A549 (cell line): ENCODE results near the gene INPP4B. TPM values are rescaled to one million over a fixed set of nuclear protein-coding genes. Genes with fewer than 3 reads are reported as not detected.

Experiments used
- ATAC-seq, 2 experiments: fragments of 200-7000 bp in 1 of 2; fragments of >200 bp in 1 of 2; cut with Nextera tagmentation in 1 of 2; cut with Tn5 transposase in 1 of 2; 3 replicates each; pipeline versions ENCODE4 v1.8.0 to v1.9.1; 2018 to 2020; ENCODE audit warnings: mild to moderate bottlenecking in 1 of 2, moderate library complexity in 1 of 2
- CTCF ChIA-PET: fragments of 300-600 bp; sonication (Branson Sonifier 250); formaldehyde crosslinking; extraction: SDS; loops from one replicate; lab custom pipeline; 2021; ENCODE audit warnings: antibody characterized with exemption, inconsistent platforms; lab: Yijun Ruan, JAX
- POLR2A ChIA-PET: fragments of 350-600 bp; formaldehyde crosslinking; extraction: SDS; loops from one replicate; lab custom pipeline; 2021; ENCODE audit warnings: antibody characterized with exemption, inconsistent platforms; lab: Yijun Ruan, JAX
- DNase-seq, 2 experiments: peaks; one replicate each; pipeline versions ENCODE4 v3.0.0 to v3.0.0-alpha.2; 2011 to 2016; ENCODE audit warnings: low read depth in 1 of 2, low spot score in 1 of 2
- FAIRE-seq: peaks from 2 replicates; lab custom pipeline; 2011; peaks lifted over from hg19 to GRCh38; lab: Jason Lieb, UNC
- H3K27ac ChIP-seq, 2 experiments: fragments of >200 bp; sonication (Bioruptor Twin); formaldehyde crosslinking; 3 replicates each; pipeline ENCODE4 v1.5.1; 2016 to 2017
- H3K4me1 ChIP-seq: fragments of >200 bp; sonication (Bioruptor Twin); formaldehyde crosslinking; 3 replicates; pipeline ENCODE4 v1.6.1; 2016
- H3K4me2 ChIP-seq: fragments of >200 bp; sonication (Bioruptor Twin); formaldehyde crosslinking; 3 replicates; pipeline ENCODE4 v1.6.1; 2016
- H3K4me3 ChIP-seq: fragments of >200 bp; sonication (Bioruptor Twin); formaldehyde crosslinking; 3 replicates; pipeline ENCODE4 v1.5.1; 2016
- H3K9me3 ChIP-seq: fragments of >200 bp; sonication (Bioruptor Twin); formaldehyde crosslinking; 3 replicates; pipeline ENCODE4 v1.6.1; 2016
- BHLHE40 ChIP-seq: IDR thresholded peaks from 2 replicates; pipeline ENCODE4 v1.6.1; 2012; ENCODE audit warnings: low read depth, low read length, inconsistent platforms
- CHD4 ChIP-seq: fragments of 200-600 bp; sonication (generic); IDR thresholded peaks from 2 replicates; pipeline ENCODE4 v1.6.1; 2016; ENCODE audit warnings: antibody characterized with exemption, mild to moderate bottlenecking, borderline replicate concordance
- EHF ChIP-seq: fragments of 250-450 bp; sonication (Bioruptor Pico); IDR thresholded peaks from 2 replicates; pipeline ENCODE4 v1.5.0; 2020; ENCODE audit warnings: mild to moderate bottlenecking
- EHMT2 ChIP-seq: fragments of 200-600 bp; sonication (generic); IDR thresholded peaks from 2 replicates; pipeline ENCODE4 v1.6.1; 2016; ENCODE audit warnings: antibody characterized with exemption, low read depth, mild to moderate bottlenecking, moderate library complexity
- EP300 ChIP-seq, 2 experiments: fragments of >200 bp; sonication (Bioruptor Twin); formaldehyde crosslinking; IDR thresholded peaks; 2 replicates in 1 of 2; 3 replicates in 1 of 2; pipeline ENCODE4 v1.6.1; 2016 to 2017
- ESRRA ChIP-seq: fragments of 150-350 bp; IDR thresholded peaks from 2 replicates; pipeline ENCODE4 v1.6.1; 2014; ENCODE audit warnings: mild to moderate bottlenecking, low read length, borderline replicate concordance
- FOSB ChIP-seq: fragments of 250-450 bp; sonication (Bioruptor Pico); IDR thresholded peaks from 2 replicates; pipeline ENCODE4 v1.5.0; 2020; ENCODE audit warnings: mild to moderate bottlenecking, moderate library complexity
- GATA3 ChIP-seq: IDR thresholded peaks from 2 replicates; pipeline ENCODE4 v1.6.1; 2012; ENCODE audit warnings: borderline replicate concordance
- HES2 ChIP-seq: fragments of >200 bp; sonication (Bioruptor Twin); formaldehyde crosslinking; IDR thresholded peaks from 2 replicates; pipeline ENCODE4 v1.6.1; 2016
- HMGXB4 ChIP-seq: fragments of 250-450 bp; sonication (Bioruptor Pico); IDR thresholded peaks from 2 replicates; pipeline ENCODE4 v1.5.0; 2021; ENCODE audit warnings: mild to moderate bottlenecking, moderate library complexity, borderline replicate concordance
- HOXB13 ChIP-seq: fragments of 250-450 bp; sonication (Bioruptor Pico); IDR thresholded peaks from 2 replicates; pipeline ENCODE4 v1.5.0; 2020; ENCODE audit warnings: low read depth, mild to moderate bottlenecking, moderate library complexity
- HOXB5 ChIP-seq: fragments of 250-450 bp; sonication (Bioruptor Pico); IDR thresholded peaks from 2 replicates; pipeline ENCODE4 v1.5.0; 2020; ENCODE audit warnings: mild to moderate bottlenecking, moderate library complexity
- JUNB ChIP-seq: fragments of >200 bp; sonication (Bioruptor Twin); formaldehyde crosslinking; IDR thresholded peaks from 2 replicates; pipeline ENCODE4 v1.6.1; 2016
- KDM1A ChIP-seq: fragments of 200-600 bp; sonication (generic); IDR thresholded peaks from 2 replicates; pipeline ENCODE4 v1.6.1; 2016; ENCODE audit warnings: low read depth, mild to moderate bottlenecking
- MAX ChIP-seq: IDR thresholded peaks from 2 replicates; pipeline ENCODE4 v1.6.1; 2012
- MAZ ChIP-seq: fragments of 150-350 bp; IDR thresholded peaks from 2 replicates; pipeline ENCODE4 v1.6.1; 2014; ENCODE audit warnings: antibody characterized with exemption, low read depth, low read length, borderline replicate concordance
- MYC ChIP-seq: IDR thresholded peaks from 2 replicates; pipeline ENCODE4 v1.6.1; 2012; ENCODE audit warnings: mild to moderate bottlenecking, inconsistent platforms, low read length, improper control_type of control experiment, borderline replicate concordance
- NFE2L2 ChIP-seq: fragments of 150-350 bp; conservative IDR thresholded peaks from 2 replicates; pipeline ENCODE4 v1.6.1; 2014; ENCODE audit warnings: low read length
- NPAS2 ChIP-seq: fragments of 250-450 bp; sonication (Bioruptor Pico); IDR thresholded peaks from 2 replicates; pipeline ENCODE4 v1.8.0; 2022; ENCODE audit warnings: mild to moderate bottlenecking, moderate library complexity, borderline replicate concordance
- NR3C1 ChIP-seq: fragments of >200 bp; sonication (Bioruptor Twin); formaldehyde crosslinking; IDR thresholded peaks from 3 replicates; pipeline ENCODE4 v1.6.1; 2017
- POLR2A ChIP-seq: IDR thresholded peaks from 2 replicates; pipeline ENCODE4 v1.6.1; 2012; ENCODE audit warnings: mild to moderate bottlenecking, low read length
- POLR2AphosphoS2 ChIP-seq: conservative IDR thresholded peaks from 2 replicates; pipeline ENCODE4 v1.6.1; 2012; ENCODE audit warnings: low read length, improper control_type of control experiment, inconsistent platforms
- RAD21 ChIP-seq, 2 experiments: fragments of >200 bp in 1 of 2; sonication (Bioruptor Twin) in 1 of 2; formaldehyde crosslinking in 1 of 2; IDR thresholded peaks in 1 of 2; conservative IDR thresholded peaks in 1 of 2; 2 replicates in 1 of 2; 3 replicates in 1 of 2; pipeline ENCODE4 v1.6.1; 2012 to 2018; ENCODE audit warnings: inconsistent platforms in 1 of 2
- RCOR1 ChIP-seq: fragments of 150-350 bp; IDR thresholded peaks from 2 replicates; pipeline ENCODE4 v1.6.1; 2014; ENCODE audit warnings: antibody characterized with exemption, low read length, low read depth
- REST ChIP-seq: fragments of 200-600 bp; sonication (generic); IDR thresholded peaks from 2 replicates; pipeline ENCODE4 v1.6.1; 2016; ENCODE audit warnings: antibody characterized with exemption, mild to moderate bottlenecking, moderate library complexity
- SMC3 ChIP-seq: fragments of >200 bp; sonication (Bioruptor Twin); formaldehyde crosslinking; IDR thresholded peaks from 3 replicates; pipeline ENCODE4 v1.6.1; 2018; ENCODE audit warnings: inconsistent platforms
- SREBF2 ChIP-seq: fragments of 450-650 bp; IDR thresholded peaks from 2 replicates; pipeline ENCODE4 v1.6.1; 2014; ENCODE audit warnings: mild to moderate bottlenecking, moderate library complexity
- TFCP2L1 ChIP-seq: fragments of 250-450 bp; sonication (Bioruptor Pico); IDR thresholded peaks from 2 replicates; pipeline ENCODE4 v1.5.0; 2021; ENCODE audit warnings: mild to moderate bottlenecking
- TP53 ChIP-seq: fragments of 250-450 bp; sonication (Bioruptor Pico); IDR thresholded peaks from 2 replicates; pipeline ENCODE4 v1.5.0; 2021; ENCODE audit warnings: mild to moderate bottlenecking, moderate library complexity
- ZFP36 ChIP-seq: fragments of 450-650 bp; IDR thresholded peaks from 2 replicates; pipeline ENCODE4 v1.6.1; 2014; ENCODE audit warnings: borderline replicate concordance; ENCODE audit not compliant: partially characterized antibody
- WGBS: methylation state at CpG from one replicate; pipeline ENCODE4 v1.1.6; 2017; ENCODE audit errors: missing lambda C conversion rate; 5-methylcytosine and 5-hydroxymethylcytosine counted together
- polyA plus RNA-seq, 4 experiments: library from polyadenylated mRNA; depleted of rRNA in 3 of 4; stranded (reverse); fragments of >200 nt; fragmentation: RNase III in 1 of 4; extraction: RNeasy Plus Mini Kit Qiagen cat#74134 plus additional on column Dnase treatment in 1 of 4; gene quantifications; 2 replicates in 3 of 4; 3 replicates in 1 of 4; pipeline ENCODE4 v1.2.3, GENCODE V29; 2011 to 2017

The INPP4B gene
- polyA plus RNA-seq, 2 of the 4 experiments (the other 2 are of a cell fraction): 7.2 to 14.9 TPM

- WGBS: 93% methylated on average over 4 of the region's 4 CpGs
- Histone ChIP-seq H3K4me3 (no peak overlapping the region), H3K27ac (no peak overlapping the region), H3K9me3 (no peaks in the 10 kb centered on the region), H3K4me1 (peaks cover 16% of the 10 kb centered on the region; the same call in 2 of the 3 replicates), H3K4me2 (no peak overlapping the region)
- CTCF ChIA-PET: no interaction called here
- POLR2A ChIA-PET: no interaction called here
- FAIRE-seq (no peak), DNase-seq (no peak), ATAC-seq (no peak)
- TF ChIP-seq EHF (no peak), KDM1A (no peak), FOSB (CRISPR knock-in tag) (no peak), EHMT2 (no peak)
Measured at GRCh38 chr4:142326181-142326580, 519.9 kb downstream of the INPP4B start.

- FAIRE-seq: no peak
- TF ChIP-seq EP300 (IDR thresholded peaks at IDR 0.05) (no peak), HMGXB4 (CRISPR knock-in tag) (no peak), FOSB (CRISPR knock-in tag) (no peak), SREBF2 (no peak), HOXB5 (CRISPR knock-in tag) (no peak), NPAS2 (CRISPR knock-in tag) (no peak), SMC3 (no peak), JUNB (no peak), POLR2AphosphoS2 (no peak), REST (no peak), BHLHE40 (no peak), MAX (no peak), ESRRA (no peak), RCOR1 (no peak), TP53 (CRISPR knock-in tag) (no peak), MAZ (no peak), TFCP2L1 (no peak)
Measured at GRCh38 chr4:142324572-142324971, 521.5 kb downstream of the INPP4B start.

GRCh38 chr4:142322996-142323395 is 523.1 kb downstream of the INPP4B start:
- Histone ChIP-seq H3K4me1 (no peaks in the 10 kb centered on the region), H3K27ac (no peak overlapping the region), H3K9me3 (no peaks in the 10 kb centered on the region), H3K4me2 (no peak overlapping the region), H3K4me3 (no peak overlapping the region)
- FAIRE-seq (no peak), ATAC-seq (no peak), DNase-seq (no peak)
- 68% methylated on average over 2 of the region's 2 CpGs for WGBS
- CTCF ChIA-PET: interaction anchor here (0.6 to 0.7 kb wide), 2 partner anchors 40 to 879 kb away, joined by 3 read pairs; no protein-coding TSS in a partner anchor
- POLR2A ChIA-PET: no interaction called here
- no peak for TF ChIP-seq GATA3
- TF ChIP-seq HOXB13 (CRISPR knock-in tag): no peak
- no peak for TF ChIP-seq MYC
- TF ChIP-seq SMC3: no peak
- no peak for TF ChIP-seq BHLHE40
- no peak for TF ChIP-seq RAD21 (conservative IDR thresholded peaks at IDR 0.05 in 1 of 2, IDR thresholded peaks at IDR 0.05 in 1 of 2)
- no peak for TF ChIP-seq MAX
- TF ChIP-seq HES2: no peak
- TF ChIP-seq CHD4: no peak
- no peak for TF ChIP-seq NR3C1
- TF ChIP-seq RCOR1: no peak
- TF ChIP-seq ZFP36: no peak
- TF ChIP-seq POLR2A: no peak
- TF ChIP-seq NFE2L2: no peak

More at GRCh38 chr4:142324572-142324971, 521.5 kb downstream of the INPP4B start:
- ATAC-seq: no peak
- WGBS: 69% methylated on average over 1 of the region's 1 CpG
- DNase-seq: no peak
- H3K27ac ChIP-seq: no peak overlapping the region
- ChIA-PET POLR2A (no interaction called here), CTCF (no interaction called here)
- no peak overlapping the region for H3K4me2 ChIP-seq
- H3K9me3 ChIP-seq: no peaks in the 10 kb centered on the region
- H3K4me1 ChIP-seq: peaks cover under 1% of the 10 kb centered on the region; the same call in 1 of the 3 replicates
- no peak overlapping the region for H3K4me3 ChIP-seq
